Pancreas (tissue), 10 donors: ENCODE results near the gene IPO4. TPM values are rescaled to one million over a fixed set of nuclear protein-coding genes. Genes with fewer than 3 reads are reported as not detected.

Experiments
- ATAC-seq, 4 donors: fragments of 200-7000 bp; cut with Tn5 transposase; one replicate each; pipeline versions ENCODE4 v1.8.0 to v1.9.1; 2020; ENCODE audit warnings: mild to moderate bottlenecking in 4 of 4, moderate library complexity in 4 of 4
- DNase-seq, 6 donors: peaks; one replicate each; pipeline ENCODE4 v3.0.0-alpha.2; 2020
- FAIRE-seq: peaks from 2 replicates; lab custom pipeline; 2012; peaks lifted over from hg19 to GRCh38; lab: Jason Lieb, UNC
- H3K27ac ChIP-seq, 4 donors: fragments of 200-600 bp; sonication (generic); 1 replicate in 3 of 4; 2 replicates in 1 of 4; pipeline versions ENCODE4 v1.5.0 to v1.8.0; 2020
- H3K27me3 ChIP-seq, 4 donors: fragments of 200-600 bp; one replicate each; pipeline ENCODE4 v1.8.0; 2021
- H3K36me3 ChIP-seq, 3 donors: fragments of 200-600 bp; sonication (generic) in 1 of 3; one replicate each; pipeline versions ENCODE4 v1.5.0 to v1.8.0; 2020 to 2021
- H3K4me1 ChIP-seq, 3 donors: fragments of 200-600 bp; one replicate each; pipeline ENCODE4 v1.8.0; 2021
- H3K4me3 ChIP-seq, 4 donors: fragments of 200-600 bp; sonication (generic) in 2 of 4; one replicate each; pipeline versions ENCODE4 v1.5.0 to v1.8.0; 2020 to 2021
- H3K9me3 ChIP-seq, 4 donors: fragments of 200-600 bp; one replicate each; pipeline ENCODE4 v1.8.0; 2021
- CTCF ChIP-seq, 4 donors: fragments of 200-600 bp; sonication (generic) in 3 of 4; IDR thresholded peaks; one replicate each; pipeline versions ENCODE4 v1.5.0 to v1.8.0; 2021; ENCODE audit warnings: antibody characterized with exemption in 4 of 4
- WGBS, 2 donors: extraction: QIAGEN DNeasy Blood & Tissue Kit; methylation state at CpG; one replicate each; pipeline ENCODE4 v1.1.7; 2013; 5-methylcytosine and 5-hydroxymethylcytosine counted together
- intact Hi-C, 3 donors: fragments of 100-400 bp; cut with DNase I; formaldehyde crosslinking; loops; one replicate each; pipeline versions ENCODE4 v1.11.1 to v1.14.2; 2022
- polyA plus RNA-seq, 2 donors: library from polyadenylated mRNA; stranded (reverse); fragments of 200-250 nt; gene quantifications; one replicate each; pipeline ENCODE4 v1.2.3, GENCODE V29; 2013
- total RNA-seq, 6 donors: library from RNA; stranded (reverse); fragmentation: NEBNext Ultra II Directional in 4 of 6; extraction: Animal tissue kit (Norgen Biotek cat#: 25700) in 4 of 6; gene quantifications; one replicate each; pipeline versions ENCODE4 v1.2.1 to v1.2.4, GENCODE V29; 2021 to 2023
- donor health status: healthy with polysubstance abuse.
- donor health status: DM: no; HTN: no; CAD: no; lungs with moderate emphysema.
- donor health status: DM: no; HTN: no; CAD: no.
- donor health status: control.
- donor health status: control.
- donor health status: Bipolar disorder and iron deficiency.
- donor health status: DM: yes; HTN: yes; CAD: no.
- donor health status: DM: no; HTN: no; CAD: no.
- donor health status: DM: no; HTN: no; CAD: no.
- donor health status: DM: yes; HTN: yes; CAD: no.

The IPO4 gene
- total and polyA plus RNA-seq, 8 donors, result 21.3 to 62.0 (median 29.5) TPM

- peak; percentile 89 to 96 (median 92) for TF ChIP-seq CTCF (IDR thresholded peaks at IDR 0.05)
- intact Hi-C loops, result no loop called here
- Histone ChIP-seq H3K4me3 (peak within 1 kb of the TSS; percentile 37 to 74 (median 58)), H3K27ac (peak within 1 kb of the TSS; percentile 71 to 92 (median 82)), H3K27me3 (no peaks in the 10 kb centered on the region), H3K36me3 (peaks cover 9 to 54% (median 29%) of the 10 kb centered on the region in 3 donors), H3K9me3 (no peaks in the 10 kb centered on the region), H3K4me1 (peaks cover 0 to 19% (median 0%) of the 10 kb centered on the region in 3 donors)
- no peak for FAIRE-seq
- WGBS, 2 donors, result 0 to 1% methylated on average over 12 of the region's 12 CpGs
- DNase-seq, result peak; percentile 93 to 97 (median 96)
- peak; percentile 94 to 96 (median 96) for ATAC-seq
These were observed 27.5 kb downstream of the IPO4 start, which contains the start of gene IRF9 for GRCh38 chr14:24160850-24161804. Gene IRF9 (plus strand): TSS chr14:24161265. CDS start chr14:24162145, 880 bp downstream.

GRCh38 chr14:24160499-24160849, 28.1 kb downstream of the IPO4 start:
- TF ChIP-seq CTCF (IDR thresholded peaks at IDR 0.05), result no peak
- Histone ChIP-seq H3K27me3 (no peaks in the 10 kb centered on the region), H3K4me3 (no peak overlapping the region), H3K36me3 (peaks cover 10 to 54% (median 26%) of the 10 kb centered on the region in 3 donors), H3K27ac (peak overlapping the region; percentile 71 to 92 (median 82)), H3K9me3 (no peaks in the 10 kb centered on the region), H3K4me1 (peaks cover 0 to 19% (median 0%) of the 10 kb centered on the region in 3 donors)
- 87% methylated on average over 4 of the region's 4 CpGs for WGBS, 2 donors
- ATAC-seq (no peak), DNase-seq (no peak), FAIRE-seq (no peak)
- intact Hi-C loops, result no loop called here

GRCh38 chr14:24159777-24160498, 28.7 kb downstream of the IPO4 start:
- WGBS, 2 donors, result 73 to 80% methylated on average over 11 of the region's 11 CpGs
- FAIRE-seq, result no peak
- ATAC-seq, result no peak
- intact Hi-C loops, result no loop called here
- Histone ChIP-seq H3K4me1 (peaks cover 0 to 19% (median 0%) of the 10 kb centered on the region in 3 donors), H3K9me3 (no peaks in the 10 kb centered on the region), H3K27me3 (no peaks in the 10 kb centered on the region), H3K4me3 (no peak overlapping the region), H3K36me3 (peaks cover 13 to 54% (median 28%) of the 10 kb centered on the region in 3 donors), H3K27ac (peak overlapping the region; percentile 71 to 92 (median 82))
- peak in 1 of 6 donors; percentile 44 for DNase-seq
- no peak for TF ChIP-seq CTCF (IDR thresholded peaks at IDR 0.05)

GRCh38 chr14:24157331-24157730, 31.3 kb downstream of the IPO4 start:
- Histone ChIP-seq H3K4me1 (peaks cover 0 to 11% (median 0%) of the 10 kb centered on the region in 3 donors), H3K27ac (no peak overlapping the region), H3K9me3 (no peaks in the 10 kb centered on the region), H3K27me3 (no peaks in the 10 kb centered on the region), H3K4me3 (no peak overlapping the region), H3K36me3 (peaks cover 8 to 48% (median 22%) of the 10 kb centered on the region in 3 donors)
- DNase-seq (peak in 1 of 6 donors; percentile 35), ATAC-seq (no peak), FAIRE-seq (no peak)
- WGBS, 2 donors, result 88 to 94% methylated on average over 12 of the region's 12 CpGs
- no peak for TF ChIP-seq CTCF (IDR thresholded peaks at IDR 0.05)
- intact Hi-C loops, result no loop called here
